HPDE6-E6E7 (cell line): ENCODE measurements around the gene PIK3C2A.

Source experiments
- DNase-seq: peaks from one replicate; pipeline ENCODE4 v3.0.0; 2011; ENCODE audit warnings: missing footprints; ENCODE audit errors: extremely low spot score

The PIK3C2A gene

GRCh38 chr11:17218403-17218802 lies 10.6 kb upstream of the PIK3C2A start:
- no peak for DNase-seq

- no peak for DNase-seq
Measured at GRCh38 chr11:17217401-17217800, 9.6 kb upstream of the PIK3C2A start.

- DNase-seq, result no peak
Measured at GRCh38 chr11:17214338-17214737, 6.6 kb upstream of the PIK3C2A start.

GRCh38 chr11:17211286-17211685 lies 3.5 kb upstream of the PIK3C2A start:
- DNase-seq, result no peak

DNA sequence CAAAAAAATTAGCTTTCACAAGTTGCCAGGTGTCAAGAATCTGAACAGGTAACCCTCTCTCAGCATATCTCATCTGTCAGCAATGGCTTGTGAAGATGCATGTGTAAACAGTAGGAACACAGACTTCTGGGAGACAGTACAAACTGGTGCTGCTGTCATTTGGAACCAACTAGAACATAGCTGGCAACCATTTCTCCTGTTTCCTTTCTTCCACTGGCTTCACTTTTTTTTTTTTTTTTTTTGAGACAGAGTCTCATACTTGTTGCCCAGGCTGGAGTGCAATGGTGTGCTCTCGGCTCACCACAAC lies 2.1 kb upstream of the PIK3C2A start:
- DNase-seq, result no peak

GRCh38 chr11:17208257-17208999 lies 642 bp upstream of the PIK3C2A start:
- no peak for DNase-seq

GRCh38 chr11:17206463-17206862 lies 1.3 kb downstream of the PIK3C2A start:
- DNase-seq, result no peak

- no peak for DNase-seq
Measured at GRCh38 chr11:17197431-17197898, 10.3 kb downstream of the PIK3C2A start.

DNA sequence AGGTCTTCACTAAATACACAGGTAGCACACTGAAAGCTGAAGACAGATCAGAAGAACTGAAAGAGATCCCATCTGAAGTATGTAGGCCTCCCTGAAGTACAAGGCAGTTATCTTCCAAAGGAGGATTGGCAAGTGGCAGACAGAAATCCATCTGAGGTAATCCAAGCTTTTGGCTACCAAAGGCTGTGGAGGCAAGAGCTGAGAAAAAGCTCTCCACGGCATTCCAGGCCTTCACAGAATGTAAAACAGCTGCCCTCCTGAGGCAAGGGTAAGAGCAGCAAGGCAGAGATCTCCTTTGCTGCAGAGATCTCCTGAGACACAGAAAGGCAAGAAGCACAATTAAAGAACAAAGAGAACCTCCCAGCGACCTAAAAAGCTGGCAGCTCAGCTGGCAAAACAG lies 19.1 kb downstream of the PIK3C2A start:
- no peak for DNase-seq

DNA sequence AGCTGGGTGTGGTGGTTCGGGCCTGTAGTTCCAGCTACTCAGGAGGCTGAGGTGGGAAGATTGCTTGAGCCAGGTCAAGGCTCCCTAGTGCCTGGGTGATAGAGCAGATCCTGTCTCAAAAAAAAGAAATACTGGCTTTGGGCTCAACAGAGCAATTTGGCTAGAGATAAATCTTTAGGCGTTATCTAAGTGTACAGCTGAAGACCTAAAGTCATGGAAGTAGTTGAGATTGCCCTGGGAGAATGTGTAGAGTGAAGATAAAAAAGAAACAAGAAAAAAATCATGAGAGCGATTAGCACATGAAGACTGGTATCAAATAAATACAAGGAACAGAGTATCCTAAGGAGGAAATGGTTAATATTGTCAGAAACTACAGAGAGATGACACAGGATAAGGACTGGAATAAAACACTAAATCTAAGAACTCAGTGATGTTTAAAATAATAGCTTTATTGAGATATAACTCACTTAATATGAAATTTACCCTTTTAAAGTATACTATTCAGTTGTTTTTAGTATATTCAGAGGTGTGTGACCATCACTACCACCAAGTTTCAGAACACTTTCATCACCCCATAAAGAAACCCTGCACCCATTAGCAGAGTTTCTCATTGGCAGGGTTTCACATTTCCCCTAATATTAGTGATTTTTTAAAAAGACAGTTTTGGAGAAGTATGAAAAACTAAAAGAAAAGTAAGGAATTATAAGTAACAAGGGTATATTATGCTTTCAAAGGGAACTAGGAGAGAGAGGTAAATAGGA lies 20.7 kb downstream of the PIK3C2A start:
- DNase-seq, result no peak

DNA sequence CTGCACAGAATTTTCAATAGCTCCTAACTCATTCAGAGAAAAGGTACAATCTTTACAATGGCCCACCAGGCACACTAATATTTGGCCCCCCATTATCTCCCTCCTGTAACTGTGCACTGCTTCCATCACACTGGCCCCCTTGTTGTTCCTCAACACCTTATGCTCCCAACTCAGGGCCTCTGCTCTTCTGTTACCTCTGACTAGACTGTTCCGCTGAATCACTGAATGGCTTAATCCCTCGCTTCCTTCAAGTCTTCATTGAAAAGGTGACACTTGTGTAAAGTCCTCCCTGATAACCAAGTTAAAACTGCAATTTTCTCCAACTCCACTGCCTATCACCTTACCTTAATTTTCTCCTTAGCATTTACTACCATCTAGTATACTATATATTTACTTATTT lies 21.8 kb downstream of the PIK3C2A start:
- no peak for DNase-seq

DNA sequence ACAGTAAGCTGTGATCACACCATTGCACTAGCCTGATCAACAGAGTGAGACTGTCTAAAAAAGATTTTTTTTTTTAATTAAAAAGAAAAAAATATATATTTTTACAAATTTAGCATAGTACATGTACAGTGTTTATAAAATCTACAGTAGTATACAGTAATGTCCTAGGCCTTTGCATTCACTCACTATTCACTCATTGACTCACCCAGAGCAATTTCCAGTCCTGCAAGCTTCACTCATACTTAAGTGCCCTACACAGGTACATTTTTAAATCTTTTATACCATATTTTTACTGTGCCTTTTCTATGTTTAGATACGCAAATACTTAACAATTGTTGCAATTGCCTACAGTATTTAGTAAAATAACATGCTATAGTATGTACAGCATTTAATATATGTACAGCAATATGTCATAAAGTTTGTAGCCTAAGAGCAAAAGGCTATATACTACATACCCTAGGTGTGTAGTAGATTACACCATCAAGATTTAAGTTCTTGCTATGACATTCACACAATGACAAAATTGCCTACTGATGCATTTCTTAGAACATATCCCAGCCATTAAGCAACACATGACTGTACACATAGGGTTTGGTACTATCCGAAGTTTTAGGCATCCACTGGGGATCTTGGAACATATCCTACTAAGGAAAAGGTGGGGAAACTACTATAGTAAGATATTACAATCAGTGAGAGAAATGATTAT lies 22.8 kb downstream of the PIK3C2A start:
- DNase-seq, result no peak

GRCh38 chr11:17183836-17184235 lies 23.9 kb downstream of the PIK3C2A start:
- DNase-seq, result no peak

DNA sequence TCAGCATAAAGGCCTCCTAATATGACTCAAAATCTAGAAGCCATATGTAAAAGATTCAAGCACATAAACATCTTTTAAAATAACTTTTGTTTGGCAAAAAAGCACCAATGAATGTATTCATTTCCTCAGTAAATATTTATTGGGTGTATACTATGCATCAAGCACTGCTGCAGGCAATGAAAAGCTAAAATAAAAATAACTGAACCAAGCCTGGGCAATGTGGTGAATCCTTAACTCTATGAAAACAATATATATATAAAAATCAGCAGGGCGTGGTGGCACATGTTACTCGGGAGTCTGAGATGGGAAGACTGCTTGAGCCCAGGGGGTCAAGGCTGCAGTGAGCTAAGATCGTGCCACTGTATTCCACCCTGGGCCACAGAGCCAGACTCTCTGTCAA lies 27.8 kb downstream of the PIK3C2A start:
- DNase-seq, result no peak

GRCh38 chr11:17173332-17173731 lies 34.5 kb downstream of the PIK3C2A start:
- DNase-seq, result no peak

DNA sequence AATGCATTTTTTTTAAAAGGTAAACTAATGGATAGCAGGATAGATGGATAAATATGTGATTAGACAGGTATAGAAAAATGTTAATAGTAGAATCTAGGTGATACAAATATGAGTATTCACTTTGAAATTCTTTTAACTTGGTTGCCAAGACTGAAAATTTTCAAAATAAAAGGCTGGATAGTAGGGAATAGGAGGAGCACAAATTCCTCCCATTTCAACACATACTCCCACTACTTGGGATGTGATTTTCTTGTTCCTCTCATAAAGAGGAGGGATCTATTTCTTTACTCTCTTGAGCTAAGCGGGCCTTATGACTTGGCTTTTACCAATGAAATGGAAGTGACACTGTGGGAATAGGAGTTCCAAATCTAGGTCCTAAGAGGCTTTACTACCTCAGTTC lies 35.9 kb downstream of the PIK3C2A start:
- no peak for DNase-seq

GRCh38 chr11:17171343-17171742 lies 36.4 kb downstream of the PIK3C2A start:
- no peak for DNase-seq

- no peak for DNase-seq
Measured at GRCh38 chr11:17169876-17170275, 37.9 kb downstream of the PIK3C2A start.

GRCh38 chr11:17165247-17165890 lies 42.4 kb downstream of the PIK3C2A start:
- DNase-seq, result no peak

GRCh38 chr11:17164361-17165246 lies 43.2 kb downstream of the PIK3C2A start:
- DNase-seq, result no peak

GRCh38 chr11:17163736-17164135 lies 44.0 kb downstream of the PIK3C2A start:
- DNase-seq, result no peak
